Measurements from ENCODE around the gene NPAS2.

The NPAS2 gene

DNA sequence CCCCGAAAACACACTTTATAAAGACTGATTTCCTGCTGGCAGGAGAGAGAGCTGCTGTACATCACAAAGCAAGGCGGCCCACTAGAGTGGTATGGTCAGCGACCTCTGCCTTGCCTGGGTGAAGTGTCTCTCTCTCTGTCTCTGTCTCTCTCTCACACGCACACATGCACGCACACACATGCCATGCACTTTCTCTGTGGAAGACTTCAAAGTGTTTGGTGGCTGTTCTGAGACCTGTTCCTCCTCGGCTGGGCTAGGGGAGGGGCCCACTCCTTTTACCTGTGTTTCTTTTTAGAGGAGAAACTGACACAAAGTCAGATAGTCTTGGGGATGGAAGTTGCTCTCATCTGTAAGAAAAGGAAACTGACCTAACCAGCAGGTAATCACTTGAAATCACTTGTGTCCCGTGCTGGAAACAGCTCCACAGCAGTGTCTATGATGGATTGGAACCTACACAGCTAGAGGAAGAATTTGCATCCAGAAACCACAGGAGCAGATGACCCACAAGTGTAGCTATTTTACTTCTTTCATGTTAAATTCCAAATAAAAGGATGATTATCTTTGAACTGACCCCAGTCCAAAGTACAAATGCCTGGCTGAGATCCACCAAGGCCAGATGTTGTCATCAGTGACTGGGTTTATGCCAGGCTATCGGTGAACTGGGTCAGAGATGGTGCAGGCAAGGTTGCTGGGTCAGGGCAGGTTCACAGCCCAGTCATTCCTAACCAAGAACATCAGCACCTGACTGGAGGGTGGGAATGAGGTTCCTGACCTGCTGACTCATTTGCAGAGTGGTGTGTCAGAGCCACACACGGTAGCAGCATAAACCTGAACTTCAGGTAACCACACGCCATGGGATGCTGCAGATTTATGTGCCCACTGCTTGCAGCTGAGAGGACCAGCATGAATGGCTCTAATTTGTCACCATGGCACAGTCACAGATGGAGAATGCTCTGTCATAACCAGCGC lies 63.0 kb downstream of the NPAS2 start:
- Histone ChIP-seq H3K27ac (ENCODE audit: low read depth, low read length, severe bottlenecking) (no peak overlapping the region), H3K36me3 (ENCODE audit: control insufficient read depth, insufficient read depth, low read length) (no peaks in the 10 kb centered on the region), H3K4me1 (ENCODE audit: control insufficient read depth, insufficient read depth, low read length, poor library complexity, severe bottlenecking) (peaks cover 3% of the 10 kb centered on the region), H3K9me3 (ENCODE audit: control insufficient read depth, low read length) (no peaks in the 10 kb centered on the region), H3K4me3 (ENCODE audit: extremely low read depth, insufficient read depth, low read length, poor library complexity, severe bottlenecking) (no peak overlapping the region)
- 86 to 91% methylated on average over 7 to 8 of the region's 11 CpGs for WGBS, 2 experiments (ENCODE audit: insufficient coverage in 2 of 2)

DNA sequence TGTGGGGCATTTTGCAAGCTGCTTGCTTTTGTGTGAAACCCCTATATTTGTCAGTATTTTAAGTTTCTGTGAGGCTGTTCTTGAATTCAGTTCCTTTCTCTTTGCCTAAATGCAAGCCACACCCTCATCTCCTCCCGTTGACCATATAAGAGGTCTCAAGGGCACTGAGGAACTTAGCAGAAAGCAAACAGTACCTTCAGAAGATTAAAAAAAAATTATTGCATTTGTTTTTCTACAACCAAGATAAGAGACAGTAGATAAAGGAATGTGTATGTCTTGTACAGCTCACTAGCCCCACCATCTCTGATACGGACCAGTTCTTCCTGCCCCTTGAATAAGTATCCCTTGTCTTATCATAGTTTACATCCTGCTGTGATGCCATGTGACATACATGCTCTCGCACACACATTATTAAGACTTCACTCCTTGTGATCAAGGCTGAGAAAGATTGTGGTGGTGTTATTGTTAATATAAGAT lies 64.2 kb downstream of the NPAS2 start:
- H3K4me3 ChIP-seq (ENCODE audit: extremely low read depth, insufficient read depth, low read length, poor library complexity, severe bottlenecking): no peak overlapping the region

DNA sequence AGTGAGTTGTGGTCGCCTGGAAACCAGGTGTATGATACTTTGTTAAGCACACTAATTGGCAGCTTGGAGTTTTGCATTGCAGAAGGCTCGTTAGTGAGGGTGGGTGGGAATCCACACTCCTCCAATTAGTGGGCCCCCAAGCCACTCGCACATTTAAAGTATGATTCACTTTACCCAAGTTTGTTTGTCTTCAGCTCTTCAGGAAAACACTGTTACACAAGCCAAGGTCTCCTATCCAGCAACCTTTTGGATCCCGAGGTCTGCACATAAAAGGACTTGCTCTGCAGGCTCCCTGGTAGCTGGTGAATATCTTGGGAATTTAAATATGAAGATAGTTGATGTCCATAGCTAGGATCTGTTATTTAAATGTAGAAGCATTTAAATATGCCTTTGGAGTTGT lies 66.1 kb downstream of the NPAS2 start:
- Histone ChIP-seq H3K36me3 (ENCODE audit: control insufficient read depth, insufficient read depth, low read length) (no peaks in the 10 kb centered on the region), H3K9me3 (ENCODE audit: control insufficient read depth, low read length) (no peaks in the 10 kb centered on the region), H3K4me1 (ENCODE audit: control insufficient read depth, insufficient read depth, low read length, poor library complexity, severe bottlenecking) (peaks cover 3% of the 10 kb centered on the region), H3K27ac (ENCODE audit: low read depth, low read length, severe bottlenecking) (no peak overlapping the region), H3K4me3 (ENCODE audit: extremely low read depth, insufficient read depth, low read length, poor library complexity, severe bottlenecking) (no peak overlapping the region)
- WGBS, 2 experiments (ENCODE audit: insufficient coverage in 2 of 2): no CpG with 5 or more reads among the region's 4 CpGs

More for the DNA sequence above, 64.2 kb downstream of the NPAS2 start:
- Histone ChIP-seq H3K4me1 (ENCODE audit: control insufficient read depth, insufficient read depth, low read length, poor library complexity, severe bottlenecking) (peaks cover 3% of the 10 kb centered on the region), H3K36me3 (ENCODE audit: control insufficient read depth, insufficient read depth, low read length) (no peaks in the 10 kb centered on the region), H3K27ac (ENCODE audit: low read depth, low read length, severe bottlenecking) (no peak overlapping the region), H3K9me3 (ENCODE audit: control insufficient read depth, low read length) (no peaks in the 10 kb centered on the region)
- 80% methylated on average over 1 of the region's 3 CpGs; no CpG with 5 or more reads in 1 of the 2 experiments for WGBS, 2 experiments (ENCODE audit: insufficient coverage in 2 of 2)

DNA sequence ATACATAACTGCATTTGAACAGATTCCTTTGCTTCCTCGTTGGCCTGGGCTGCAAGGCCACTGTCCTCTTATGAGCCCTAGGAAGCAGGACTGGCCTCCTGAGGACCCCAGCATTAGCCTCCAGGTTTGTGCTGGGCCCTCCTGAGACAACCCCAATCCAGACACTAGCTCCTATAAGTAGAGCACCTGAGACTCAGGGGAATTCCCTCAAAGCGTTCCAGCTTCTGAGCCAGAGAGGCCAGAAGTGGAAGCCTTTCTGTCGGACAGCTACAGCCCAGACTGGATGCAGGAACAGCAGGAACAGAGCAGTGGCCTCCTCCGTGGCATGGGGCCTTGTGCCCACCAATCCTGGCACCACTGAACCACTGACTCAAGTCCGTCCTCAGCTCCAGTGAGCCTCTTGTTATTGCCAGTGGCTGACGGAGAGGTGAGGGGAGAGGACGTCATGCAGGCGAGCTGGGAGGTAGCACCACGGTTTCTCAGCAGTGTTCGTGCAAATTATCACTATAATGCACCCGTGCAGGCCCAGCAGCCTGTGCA lies 67.2 kb downstream of the NPAS2 start:
- H3K4me3 ChIP-seq (ENCODE audit: extremely low read depth, insufficient read depth, low read length, poor library complexity, severe bottlenecking): no peak overlapping the region
- H3K27ac ChIP-seq (ENCODE audit: low read depth, low read length, severe bottlenecking): no peak overlapping the region
- no peaks in the 10 kb centered on the region for H3K36me3 ChIP-seq (ENCODE audit: control insufficient read depth, insufficient read depth, low read length)
- 87 to 88% methylated on average over 8 to 11 of the region's 11 CpGs for WGBS, 2 experiments (ENCODE audit: insufficient coverage in 2 of 2)
- H3K4me1 ChIP-seq (ENCODE audit: control insufficient read depth, insufficient read depth, low read length, poor library complexity, severe bottlenecking): peaks cover 6% of the 10 kb centered on the region
- no peaks in the 10 kb centered on the region for H3K9me3 ChIP-seq (ENCODE audit: control insufficient read depth, low read length)

DNA sequence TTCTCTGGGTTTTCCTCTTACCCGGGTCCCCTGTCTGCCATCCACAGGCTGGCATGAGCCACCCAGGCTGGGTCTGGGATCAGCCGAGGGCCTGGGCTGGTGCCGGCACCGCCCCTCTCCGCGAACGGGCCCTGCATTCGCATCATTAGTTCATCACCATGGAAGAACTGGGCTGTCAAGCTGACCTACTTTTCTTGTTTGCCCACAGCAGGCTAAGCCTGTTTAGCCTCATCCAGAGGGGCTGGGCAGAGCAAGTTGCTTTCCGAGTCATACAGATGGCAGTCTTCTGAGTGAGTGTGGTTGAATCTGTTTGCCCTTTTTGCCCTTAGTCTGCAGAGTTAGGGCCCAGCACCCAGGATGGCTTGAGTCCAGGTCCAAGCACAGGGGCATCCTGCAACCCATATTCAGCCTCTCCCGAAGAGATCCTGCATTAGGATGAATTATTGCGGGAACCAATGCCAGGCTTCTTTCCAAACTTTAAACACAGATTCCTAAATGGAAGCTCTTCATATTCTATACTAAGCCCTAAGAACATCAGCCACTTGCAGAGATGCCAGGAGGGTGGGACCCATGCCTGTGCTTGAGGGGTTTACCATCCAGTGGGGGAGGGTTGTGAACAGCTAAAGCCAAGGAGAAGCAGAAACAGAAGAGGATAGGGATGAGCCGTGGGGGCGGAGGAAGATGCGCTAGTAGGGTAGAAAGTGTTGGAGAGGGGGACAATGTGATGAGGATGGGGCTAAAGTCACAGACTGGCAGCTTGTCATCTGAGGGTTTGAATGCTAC lies 68.0 kb downstream of the NPAS2 start:
- 84 to 96% methylated on average over 10 to 14 of the region's 14 CpGs for WGBS, 2 experiments (ENCODE audit: insufficient coverage in 2 of 2)
- Histone ChIP-seq H3K4me1 (ENCODE audit: control insufficient read depth, insufficient read depth, low read length, poor library complexity, severe bottlenecking) (peaks cover 7% of the 10 kb centered on the region), H3K36me3 (ENCODE audit: control insufficient read depth, insufficient read depth, low read length) (no peaks in the 10 kb centered on the region), H3K4me3 (ENCODE audit: extremely low read depth, insufficient read depth, low read length, poor library complexity, severe bottlenecking) (no peak overlapping the region), H3K9me3 (ENCODE audit: control insufficient read depth, low read length) (no peaks in the 10 kb centered on the region), H3K27ac (ENCODE audit: low read depth, low read length, severe bottlenecking) (no peak overlapping the region)

DNA sequence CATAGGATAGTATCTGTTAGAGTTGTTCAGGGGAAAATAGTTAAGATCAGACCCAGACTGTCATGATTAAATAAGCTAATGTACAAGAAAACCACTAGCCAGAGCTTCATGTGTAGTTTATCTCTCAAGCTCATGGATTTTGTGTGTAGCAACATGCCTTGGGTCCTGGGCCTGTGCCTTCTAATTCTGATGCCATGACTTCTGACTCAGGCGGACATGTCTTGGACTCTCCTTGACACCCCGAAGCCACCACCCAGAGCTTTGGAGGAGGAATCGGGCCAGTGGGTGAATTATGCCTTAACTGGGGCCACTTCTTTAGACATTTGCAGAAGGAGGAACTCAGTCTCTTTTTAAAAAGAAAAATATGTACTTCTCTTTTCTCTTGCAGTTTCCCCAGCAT lies 68.7 kb downstream of the NPAS2 start:
- H3K9me3 ChIP-seq (ENCODE audit: control insufficient read depth, low read length): no peaks in the 10 kb centered on the region
- H3K36me3 ChIP-seq (ENCODE audit: control insufficient read depth, insufficient read depth, low read length): no peaks in the 10 kb centered on the region
- 94% methylated on average over 2 of the region's 3 CpGs; no CpG with 5 or more reads in 1 of the 2 experiments for whole genome bisulfite sequencing, 2 experiments (ENCODE audit: insufficient coverage in 2 of 2)
- no peak overlapping the region for H3K27ac ChIP-seq (ENCODE audit: low read depth, low read length, severe bottlenecking)
- no peak overlapping the region for H3K4me3 ChIP-seq (ENCODE audit: extremely low read depth, insufficient read depth, low read length, poor library complexity, severe bottlenecking)
- H3K4me1 ChIP-seq (ENCODE audit: control insufficient read depth, insufficient read depth, low read length, poor library complexity, severe bottlenecking): peaks cover 8% of the 10 kb centered on the region

DNA sequence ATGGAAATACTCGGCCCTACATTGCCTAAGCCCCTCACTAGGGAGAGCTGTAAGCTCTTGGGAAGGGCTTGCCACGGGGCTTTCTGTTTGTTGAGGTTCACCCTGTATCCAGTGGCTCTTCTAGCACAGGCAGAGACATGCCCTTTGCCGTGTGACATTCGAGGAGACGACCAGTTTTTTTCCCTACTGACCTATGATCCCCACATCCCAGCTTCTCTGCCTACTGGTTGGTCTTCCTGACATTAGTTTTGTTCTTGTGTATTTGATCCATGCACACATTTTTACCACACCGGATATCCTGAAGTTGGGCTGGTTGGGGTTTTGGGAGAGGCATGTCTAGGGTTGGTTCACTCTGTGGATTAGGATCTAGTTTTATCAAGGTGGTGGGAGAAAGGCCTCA lies 69.3 kb downstream of the NPAS2 start:
- Histone ChIP-seq H3K36me3 (ENCODE audit: control insufficient read depth, insufficient read depth, low read length) (no peaks in the 10 kb centered on the region), H3K27ac (ENCODE audit: low read depth, low read length, severe bottlenecking) (no peak overlapping the region), H3K4me1 (ENCODE audit: control insufficient read depth, insufficient read depth, low read length, poor library complexity, severe bottlenecking) (peaks cover 13% of the 10 kb centered on the region), H3K4me3 (ENCODE audit: extremely low read depth, insufficient read depth, low read length, poor library complexity, severe bottlenecking) (no peak overlapping the region), H3K9me3 (ENCODE audit: control insufficient read depth, low read length) (no peaks in the 10 kb centered on the region)
- 71% methylated on average over 5 of the region's 6 CpGs for WGBS, 2 experiments (ENCODE audit: insufficient coverage in 2 of 2)

DNA sequence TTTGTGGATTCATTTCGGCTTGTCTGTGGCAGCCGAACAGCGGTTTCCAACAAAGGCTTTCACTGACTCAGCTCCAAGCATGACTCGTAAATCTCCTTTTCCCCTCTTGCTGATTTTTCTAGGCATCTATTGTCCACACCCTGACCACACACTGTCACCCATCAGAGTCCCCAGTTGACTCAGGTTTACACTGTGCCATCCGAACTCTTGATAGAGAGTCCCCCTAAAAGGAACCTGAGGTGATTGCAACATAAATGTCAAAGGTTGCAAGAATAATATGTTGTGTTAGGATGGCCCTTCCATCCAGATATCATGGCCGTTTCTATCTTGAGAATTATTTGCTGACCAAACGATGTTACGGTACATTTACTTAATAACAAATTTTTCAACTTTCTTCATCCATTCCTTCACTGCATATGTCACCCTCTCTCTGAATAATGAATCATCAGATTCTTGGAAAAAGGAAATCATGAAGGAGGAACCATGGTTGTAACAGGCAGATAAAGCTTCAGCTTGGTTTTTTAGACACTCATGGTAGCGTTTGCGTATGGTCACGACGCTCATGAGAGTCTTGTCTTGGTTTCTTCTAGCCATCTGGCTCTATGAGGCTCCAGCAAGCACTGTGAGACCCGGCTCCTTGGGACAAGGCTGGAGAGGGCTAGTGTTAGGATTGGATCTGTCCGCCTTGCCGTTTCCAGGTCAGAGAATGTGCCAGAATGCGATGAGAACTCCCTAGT lies 72.1 kb downstream of the NPAS2 start:
- H3K4me1 ChIP-seq (ENCODE audit: control insufficient read depth, insufficient read depth, low read length, poor library complexity, severe bottlenecking): peaks cover 10% of the 10 kb centered on the region
- 78 to 88% methylated on average over 8 to 12 of the region's 16 CpGs for WGBS, 2 experiments (ENCODE audit: insufficient coverage in 2 of 2)
- no peaks in the 10 kb centered on the region for H3K36me3 ChIP-seq (ENCODE audit: control insufficient read depth, insufficient read depth, low read length)
- H3K9me3 ChIP-seq (ENCODE audit: control insufficient read depth, low read length): no peaks in the 10 kb centered on the region
- H3K27ac ChIP-seq (ENCODE audit: low read depth, low read length, severe bottlenecking): no peak overlapping the region
- no peak overlapping the region for H3K4me3 ChIP-seq (ENCODE audit: extremely low read depth, insufficient read depth, low read length, poor library complexity, severe bottlenecking)

DNA sequence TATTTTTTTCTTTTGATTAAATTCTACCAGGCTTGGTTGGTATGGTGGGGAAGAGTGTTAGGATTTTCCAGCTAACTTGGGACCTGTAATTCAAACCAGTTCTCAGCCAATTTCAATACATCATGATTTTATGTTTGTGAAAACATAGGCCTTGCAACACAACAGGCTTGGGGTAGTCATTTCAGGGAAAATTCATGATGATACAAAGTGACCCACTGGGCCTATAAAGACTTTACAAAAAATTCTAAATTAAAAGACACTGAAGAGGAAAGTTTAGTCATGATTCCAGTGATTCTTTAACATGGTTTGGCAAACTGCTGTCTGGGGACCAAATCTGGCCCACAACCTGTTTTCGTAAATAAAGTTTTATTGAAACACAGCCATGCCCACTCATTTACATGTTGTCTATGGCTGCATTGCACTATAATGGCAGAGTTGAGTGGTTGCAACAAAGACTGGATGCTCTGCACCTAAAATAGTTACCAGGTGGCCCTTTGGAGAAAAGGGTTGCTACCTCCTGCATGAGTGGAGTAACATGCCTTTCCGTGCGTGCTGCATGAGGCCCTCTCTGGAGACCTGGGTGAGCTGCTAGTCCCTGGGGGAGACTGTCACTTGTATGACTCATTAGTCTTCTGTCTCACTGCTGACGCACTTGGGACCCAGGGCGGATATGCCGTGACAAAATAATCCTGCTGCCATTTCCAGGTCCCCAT lies 73.6 kb downstream of the NPAS2 start:
- Histone ChIP-seq H3K27ac (ENCODE audit: low read depth, low read length, severe bottlenecking) (peak overlapping the region; percentile 16), H3K9me3 (ENCODE audit: control insufficient read depth, low read length) (no peaks in the 10 kb centered on the region), H3K4me1 (ENCODE audit: control insufficient read depth, insufficient read depth, low read length, poor library complexity, severe bottlenecking) (peaks cover 10% of the 10 kb centered on the region), H3K4me3 (ENCODE audit: extremely low read depth, insufficient read depth, low read length, poor library complexity, severe bottlenecking) (no peak overlapping the region), H3K36me3 (ENCODE audit: control insufficient read depth, insufficient read depth, low read length) (no peaks in the 10 kb centered on the region)
- 94 to 95% methylated on average over 3 to 4 of the region's 6 CpGs for WGBS, 2 experiments (ENCODE audit: insufficient coverage in 2 of 2)
